HG03108 (cell line): ENCODE results near the gene DNAH14.
"Not testable (repeated sequence)": the region's sequence is repeated elsewhere in the genome, so short reads cannot be mapped to it uniquely, and the experiment has no call there.

ENCODE experiments used
- ATAC-seq: cut with Tn5 transposase; IDR thresholded peaks from one replicate; pipeline ENCODE4 v1.9.1; 2021; ENCODE audit warnings: moderate library complexity; ENCODE audit not compliant: unreplicated experiment

Gene DNAH14

GRCh38 chr1:225335098-225335778, 405.8 kb downstream of the DNAH14 start:
- not testable (repeated sequence) for ATAC-seq

GRCh38 chr1:225338545-225338944, 409.1 kb downstream of the DNAH14 start:
- ATAC-seq = no peak

- no peak for ATAC-seq
These were observed 412.2 kb downstream of the DNAH14 start for GRCh38 chr1:225341642-225342041.

GRCh38 chr1:225342695-225343094, 413.2 kb downstream of the DNAH14 start:
- no peak for ATAC-seq

- ATAC-seq = no peak
These were observed 414.1 kb downstream of the DNAH14 start for GRCh38 chr1:225343618-225344017.

- ATAC-seq = no peak
These were observed 417.7 kb downstream of the DNAH14 start for GRCh38 chr1:225347123-225347683.

GRCh38 chr1:225348400-225348799, 418.9 kb downstream of the DNAH14 start:
- ATAC-seq = no peak

- no peak for ATAC-seq
These were observed 420.4 kb downstream of the DNAH14 start for GRCh38 chr1:225349826-225350225.

GRCh38 chr1:225350872-225351271, 421.4 kb downstream of the DNAH14 start:
- ATAC-seq = no peak

- ATAC-seq = no peak
These were observed 425.4 kb downstream of the DNAH14 start for GRCh38 chr1:225354906-225355305.

- ATAC-seq = no peak
These were observed 426.4 kb downstream of the DNAH14 start for GRCh38 chr1:225355863-225356262.

GRCh38 chr1:225360119-225360518, 430.6 kb downstream of the DNAH14 start:
- no peak for ATAC-seq

- no peak for ATAC-seq
These were observed 431.7 kb downstream of the DNAH14 start for GRCh38 chr1:225361176-225361575.

- ATAC-seq = no peak
These were observed 433.3 kb downstream of the DNAH14 start for GRCh38 chr1:225362805-225363204.

- no peak for ATAC-seq
These were observed 435.0 kb downstream of the DNAH14 start for GRCh38 chr1:225364439-225364838.

GRCh38 chr1:225366018-225366417, 436.5 kb downstream of the DNAH14 start:
- no peak for ATAC-seq

- no peak for ATAC-seq
These were observed 437.1 kb downstream of the DNAH14 start for GRCh38 chr1:225366552-225366951.

- ATAC-seq = no peak
These were observed 438.6 kb downstream of the DNAH14 start for GRCh38 chr1:225368036-225368552.

- no peak for ATAC-seq
These were observed 442.0 kb downstream of the DNAH14 start for GRCh38 chr1:225371366-225372010.

GRCh38 chr1:225373155-225373554, 443.7 kb downstream of the DNAH14 start:
- no peak for ATAC-seq

- ATAC-seq = no peak
These were observed 445.5 kb downstream of the DNAH14 start for GRCh38 chr1:225374996-225375395.

GRCh38 chr1:225378880-225379279, 449.4 kb downstream of the DNAH14 start:
- ATAC-seq = no peak
